Measurements from ENCODE around the gene EVA1C. TPM values are rescaled to one million over a fixed set of nuclear protein-coding genes. Genes with fewer than 3 reads are reported as not detected.
"Not testable (repeated sequence)": the region's sequence is repeated elsewhere in the genome, so short reads cannot be mapped to it uniquely, and the experiment has no call there.

EVA1C gene
- total RNA-seq, 1 donor from 2014 or later: 55.3 TPM

- DNase-seq (ENCODE audit: low spot score): not testable (repeated sequence)
These were observed 50.1 kb downstream of the EVA1C start for GRCh38 chr21:32462564-32462963.

- no peak for DNase-seq (ENCODE audit: low spot score)
These were observed 50.9 kb downstream of the EVA1C start for GRCh38 chr21:32463367-32463766.

- DNase-seq (ENCODE audit: low spot score): no peak
These were observed 51.4 kb downstream of the EVA1C start for GRCh38 chr21:32463889-32464300.

- no peak for DNase-seq (ENCODE audit: low spot score)
These were observed 54.8 kb downstream of the EVA1C start for GRCh38 chr21:32467291-32467690.

GRCh38 chr21:32468681-32469111 lies 56.2 kb downstream of the EVA1C start:
- DNase-seq (ENCODE audit: low spot score): no peak

GRCh38 chr21:32469628-32470027 lies 57.1 kb downstream of the EVA1C start:
- no peak for DNase-seq (ENCODE audit: low spot score)

- DNase-seq (ENCODE audit: low spot score): no peak
These were observed 57.7 kb downstream of the EVA1C start for GRCh38 chr21:32470206-32470605.

GRCh38 chr21:32472890-32473765 lies 60.6 kb downstream of the EVA1C start:
- DNase-seq (ENCODE audit: low spot score): no peak

GRCh38 chr21:32474179-32475059 lies 61.9 kb downstream of the EVA1C start:
- no peak for DNase-seq (ENCODE audit: low spot score)

GRCh38 chr21:32475162-32475812 lies 62.8 kb downstream of the EVA1C start:
- DNase-seq (ENCODE audit: low spot score): no peak

- DNase-seq (ENCODE audit: low spot score): no peak
These were observed 64.3 kb downstream of the EVA1C start for GRCh38 chr21:32476661-32477423.

- DNase-seq (ENCODE audit: low spot score): no peak
These were observed 64.9 kb downstream of the EVA1C start for GRCh38 chr21:32477424-32477745.

GRCh38 chr21:32481875-32482408 lies 69.4 kb downstream of the EVA1C start:
- DNase-seq (ENCODE audit: low spot score): no peak

- DNase-seq (ENCODE audit: low spot score): no peak
These were observed 70.2 kb downstream of the EVA1C start for GRCh38 chr21:32482565-32483292.

GRCh38 chr21:32483293-32483595 lies 70.7 kb downstream of the EVA1C start:
- DNase-seq (ENCODE audit: low spot score): no peak

- peak; percentile 70 for DNase-seq (ENCODE audit: low spot score)
These were observed 72.3 kb downstream of the EVA1C start for GRCh38 chr21:32484706-32485380.

- no peak for DNase-seq (ENCODE audit: low spot score)
These were observed 79.9 kb downstream of the EVA1C start for GRCh38 chr21:32492376-32492775.

- DNase-seq (ENCODE audit: low spot score): no peak
These were observed 82.6 kb downstream of the EVA1C start for GRCh38 chr21:32494934-32495709.

GRCh38 chr21:32496568-32496967 lies 84.1 kb downstream of the EVA1C start:
- no peak for DNase-seq (ENCODE audit: low spot score)

All from ureter (tissue), 1 donor.